ENCODE measurements around the gene TUFT1.
"Not testable (repeated sequence)": the region's sequence is repeated elsewhere in the genome, so short reads cannot be mapped to it uniquely, and the experiment has no call there.

Gene TUFT1

GRCh38 chr1:151581921-151582320 lies 41.8 kb downstream of the TUFT1 start:
- DNase-seq = no peak

GRCh38 chr1:151583796-151584195 lies 43.7 kb downstream of the TUFT1 start:
- no peak for DNase-seq

GRCh38 chr1:151584278-151584677 lies 44.2 kb downstream of the TUFT1 start:
- DNase-seq = no peak

- no peak for DNase-seq
Observed at GRCh38 chr1:151584780-151585179, 44.7 kb downstream of the TUFT1 start.

GRCh38 chr1:151585622-151586021 lies 45.5 kb downstream of the TUFT1 start:
- DNase-seq = no peak

- no peak for DNase-seq
Observed at GRCh38 chr1:151590961-151591360, 50.9 kb downstream of the TUFT1 start.

- DNase-seq = no peak
Observed at GRCh38 chr1:151593730-151594129, 53.6 kb downstream of the TUFT1 start.

- peak; percentile 85 to 90 for DNase-seq
Observed at GRCh38 chr1:151594143-151594625, 54.1 kb downstream of the TUFT1 start.

- peak in 1 of 2 experiments; percentile 50 for DNase-seq
Observed at GRCh38 chr1:151596166-151596953, 56.3 kb downstream of the TUFT1 start.

- DNase-seq = not testable (repeated sequence)
Observed at GRCh38 chr1:151602550-151602949, 62.4 kb downstream of the TUFT1 start.

- DNase-seq = no peak
Observed at GRCh38 chr1:151604291-151604690, 64.2 kb downstream of the TUFT1 start.

- DNase-seq = no peak
Observed at GRCh38 chr1:151606384-151606783, 66.3 kb downstream of the TUFT1 start.

GRCh38 chr1:151606857-151607256 lies 66.7 kb downstream of the TUFT1 start:
- no peak for DNase-seq

- DNase-seq = no peak
Observed at GRCh38 chr1:151610142-151610541, 70.0 kb downstream of the TUFT1 start.

GRCh38 chr1:151611288-151611790 lies 71.2 kb downstream of the TUFT1 start:
- DNase-seq = peak in 1 of 2 experiments; percentile 23

GRCh38 chr1:151611832-151612500 lies 71.9 kb downstream of the TUFT1 start, which contains the start of gene SNX27:
Gene SNX27 (plus strand): TSS chr1:151612050. CDS start chr1:151612202, 152 bp downstream.
- peak; percentile 96 to 97 for DNase-seq

- DNase-seq = peak in 1 of 2 experiments; percentile 48
Observed at GRCh38 chr1:151612501-151613281, 72.6 kb downstream of the TUFT1 start.

GRCh38 chr1:151613282-151613780 lies 73.2 kb downstream of the TUFT1 start:
- no peak for DNase-seq

GRCh38 chr1:151615711-151616504 lies 75.8 kb downstream of the TUFT1 start:
- no peak for DNase-seq

GRCh38 chr1:151616505-151616849 lies 76.4 kb downstream of the TUFT1 start:
- DNase-seq = no peak

- no peak for DNase-seq
Observed at GRCh38 chr1:151618003-151618402, 77.9 kb downstream of the TUFT1 start.

GRCh38 chr1:151618470-151618869 lies 78.4 kb downstream of the TUFT1 start:
- no peak for DNase-seq

All from NCI-H2081 (cell line).